H1 (cell line): ENCODE data around the gene ARHGAP23. TPM values are rescaled to one million over a fixed set of nuclear protein-coding genes. Genes with fewer than 3 reads are reported as not detected.

ENCODE experiments used
- ASH2L ChIP-seq: fragments of 200-600, 300-600 bp; sonication (generic); IDR thresholded peaks from one replicate; pipeline ENCODE4 v1.7.1; 2017; ENCODE audit warnings: low read length
- CREB1 ChIP-seq: IDR thresholded peaks from 2 replicates; pipeline ENCODE4 v1.6.1; 2012; ENCODE audit warnings: inconsistent platforms
- EP300 ChIP-seq, 2 experiments: IDR thresholded peaks; 1 replicate in 1 of 2; 2 replicates in 1 of 2; pipeline ENCODE4 v1.6.1; 2011 to 2012; ENCODE audit warnings: low read depth in 2 of 2, low read length in 2 of 2, mild to moderate bottlenecking in 2 of 2, borderline replicate concordance in 1 of 2, inconsistent platforms in 1 of 2, moderate library complexity in 1 of 2
- JUN ChIP-seq: IDR thresholded peaks from 2 replicates; pipeline ENCODE4 v1.6.1; 2011; ENCODE audit warnings: low read depth, mild to moderate bottlenecking, improper control_type of control experiment, low read length
- POLR2A ChIP-seq, 2 experiments: IDR thresholded peaks; 1 replicate in 1 of 2; 2 replicates in 1 of 2; pipeline ENCODE4 v1.6.1; 2011; ENCODE audit warnings: low read depth in 2 of 2, low read length in 2 of 2, mild to moderate bottlenecking in 2 of 2; ENCODE audit errors: control extremely low read depth in 1 of 2
- RXRA ChIP-seq: IDR thresholded peaks from 2 replicates; pipeline ENCODE4 v1.6.1; 2011; ENCODE audit warnings: low read depth, mild to moderate bottlenecking, low read length, moderate library complexity; ENCODE audit not compliant: insufficient read depth
- SP2 ChIP-seq: IDR thresholded peaks from 2 replicates; pipeline ENCODE4 v1.6.1; 2012; ENCODE audit warnings: mild to moderate bottlenecking, low read length, inconsistent platforms
- TAF1 ChIP-seq: IDR thresholded peaks from 2 replicates; pipeline ENCODE4 v1.6.1; 2011; ENCODE audit warnings: mild to moderate bottlenecking, low read depth, low read length
- TBP ChIP-seq: IDR thresholded peaks from 2 replicates; pipeline ENCODE4 v1.6.1; 2011; ENCODE audit warnings: low read depth, low read length, improper control_type of control experiment
- polyA plus RNA-seq, 7 experiments: library from polyadenylated mRNA; depleted of rRNA in 3 of 7; stranded (reverse) in 5 of 7; unstranded in 2 of 7; fragments of >200 nt in 5 of 7; fragments of 200-250 nt in 2 of 7; gene quantifications; 1 replicate in 5 of 7; 2 replicates in 1 of 7; 4 replicates in 1 of 7; pipeline versions ENCODE4 v1.2.1 to v1.2.3, GENCODE V29; 2011 to 2013; ENCODE audit warnings: missing spikeins in 2 of 7, mixed read lengths in 2 of 7
- total RNA-seq: library from RNA; stranded (reverse); fragmentation: NEBNext Ultra II Directional; extraction: Animal tissue kit (Norgen Biotek cat#: 25700); gene quantifications from 2 replicates; pipeline ENCODE4 v1.2.1, GENCODE V29; 2021

ARHGAP23 gene
- total and polyA plus RNA-seq, 2 of the 8 experiments (the other 6 are each of a cell fraction or from before 2014, with no cell fraction given) = 16.3 to 107 TPM

DNA sequence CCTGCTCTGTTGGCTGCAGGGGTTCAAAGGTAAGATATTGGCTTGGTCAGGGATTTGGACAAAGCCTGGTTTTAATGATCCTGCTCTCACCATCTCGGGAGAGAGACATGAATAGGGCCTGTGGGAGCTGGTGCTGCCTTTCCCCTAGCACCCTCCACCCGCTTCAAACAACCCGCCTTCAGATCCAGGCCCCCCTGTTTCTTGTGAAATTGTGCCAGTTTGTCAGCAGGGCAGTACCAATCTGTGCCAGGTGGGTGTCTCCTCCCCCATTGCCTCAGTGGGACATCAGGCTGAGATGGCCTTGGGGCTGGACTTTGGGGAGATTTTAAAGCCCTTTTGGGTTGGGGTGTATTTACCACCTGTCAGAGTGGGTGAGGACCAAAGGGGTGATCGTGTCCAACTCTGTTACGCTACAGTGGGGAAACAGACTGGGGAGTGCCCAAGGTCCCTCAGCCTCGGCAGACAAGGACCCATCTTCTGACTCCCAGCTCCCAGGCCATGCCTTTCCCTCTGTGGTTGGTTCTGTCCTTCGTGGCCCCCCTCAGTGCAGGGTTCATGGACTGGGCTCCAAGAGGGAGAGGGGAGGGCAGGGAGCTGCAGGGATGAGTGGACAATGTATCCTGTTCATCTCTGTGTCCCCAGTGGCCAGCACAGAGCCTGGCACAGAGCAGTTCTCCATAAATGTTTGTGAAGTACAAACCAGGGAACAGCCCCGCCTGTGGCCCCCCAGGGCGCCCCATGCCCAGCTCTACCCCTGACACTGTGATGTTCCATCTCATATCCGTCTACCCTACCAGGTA is 3.3 kb downstream of the ARHGAP23 start (continued):
- TF ChIP-seq RXRA = no peak
- TF ChIP-seq TAF1 = no peak
- TF ChIP-seq EP300 (IDR thresholded peaks at IDR 0.05; ENCODE audit: borderline replicate concordance in 1 of 2, low read depth in 2 of 2, low read length in 2 of 2) = no peak
- TF ChIP-seq CREB1 = no peak
- no peak for TF ChIP-seq POLR2A (IDR thresholded peaks at IDR 0.05; ENCODE audit: control extremely low read depth in 1 of 2, low read depth in 2 of 2, low read length in 2 of 2)
- no peak for TF ChIP-seq JUN
- TF ChIP-seq SP2 = no peak
- no peak for TF ChIP-seq TBP
- no peak for TF ChIP-seq ASH2L
